DOHH2 (cell line): Measurements from ENCODE around the gene SMIM45.

Experiments
- H3F3A ChIP-seq: fragments of 200-600 bp; sonication (generic), shearing (Covaris generic); 2 replicates; pipeline ENCODE4 v1.6.0; 2016; ENCODE audit warnings: antibody characterized with exemption, mild to moderate bottlenecking; ENCODE audit not compliant: control insufficient read depth, insufficient read depth
- H3K27ac ChIP-seq: fragments of 200-600 bp; sonication (generic); 2 replicates; pipeline ENCODE4 v1.5.1; 2014; ENCODE audit warnings: low read depth, mild to moderate bottlenecking, low read length, moderate library complexity
- H3K27me3 ChIP-seq: fragments of 200-600 bp; sonication (generic); 2 replicates; pipeline ENCODE4 v1.6.1; 2014; ENCODE audit warnings: mild to moderate bottlenecking, low read length, mixed read lengths; ENCODE audit not compliant: control insufficient read depth
- H3K36me3 ChIP-seq: fragments of 200-600 bp; sonication (generic); 2 replicates; pipeline ENCODE4 v1.6.1; 2014; ENCODE audit warnings: mild to moderate bottlenecking, low read length, moderate library complexity, mixed read lengths; ENCODE audit not compliant: control insufficient read depth
- H3K4me1 ChIP-seq: fragments of 200-600 bp; sonication (generic); 2 replicates; pipeline ENCODE4 v1.6.1; 2014; ENCODE audit warnings: mild to moderate bottlenecking, low read length, mixed read lengths; ENCODE audit not compliant: control insufficient read depth
- H3K4me2 ChIP-seq: fragments of 200-600 bp; sonication (generic); 2 replicates; pipeline ENCODE4 v1.6.0; 2014; ENCODE audit warnings: mild to moderate bottlenecking, low read length, moderate library complexity
- H3K4me3 ChIP-seq: fragments of 200-600 bp; sonication (generic); 2 replicates; pipeline ENCODE4 v1.5.1; 2014; ENCODE audit warnings: mild to moderate bottlenecking, low read length, mixed read lengths
- H3K79me2 ChIP-seq: fragments of 200-600 bp; sonication (generic); 2 replicates; pipeline ENCODE4 v1.6.1; 2014; ENCODE audit warnings: mild to moderate bottlenecking, low read length, mixed read lengths; ENCODE audit not compliant: control insufficient read depth
- H3K9me2 ChIP-seq: fragments of 200-600 bp; sonication (generic); replicated peaks from 2 replicates; pipeline ENCODE4 v1.6.1; 2014; ENCODE audit warnings: mild to moderate bottlenecking, low read length, mixed read lengths; ENCODE audit not compliant: control insufficient read depth
- H3K9me3 ChIP-seq: fragments of 200-600 bp; sonication (generic); 2 replicates; pipeline ENCODE4 v1.6.1; 2014; ENCODE audit warnings: antibody characterized with exemption, low read length, mixed read lengths; ENCODE audit not compliant: control insufficient read depth, insufficient read depth
- H4K20me1 ChIP-seq: fragments of 200-600 bp; sonication (generic); 2 replicates; pipeline ENCODE4 v1.6.0; 2014; ENCODE audit warnings: low read depth, mild to moderate bottlenecking, antibody characterized with exemption, low read length, moderate library complexity; ENCODE audit not compliant: control insufficient read depth, insufficient read depth
- EZH2phosphoT487 ChIP-seq: fragments of 200-600 bp; sonication (generic); IDR thresholded peaks from 2 replicates; pipeline ENCODE4 v1.6.1; 2017; ENCODE audit warnings: borderline replicate concordance, mild to moderate bottlenecking, antibody characterized with exemption, low read length, moderate library complexity, mixed read lengths
- TF ChIP-seq, protein P1 (sequence below): fragments of 200-600 bp; sonication (generic); IDR thresholded peaks from one replicate; pipeline ENCODE4 v1.5.1; 2014; ENCODE audit warnings: antibody characterized with exemption, mild to moderate bottlenecking, low read depth, low read length; ENCODE audit not compliant: poor library complexity, severe bottlenecking

The SMIM45 gene

DNA sequence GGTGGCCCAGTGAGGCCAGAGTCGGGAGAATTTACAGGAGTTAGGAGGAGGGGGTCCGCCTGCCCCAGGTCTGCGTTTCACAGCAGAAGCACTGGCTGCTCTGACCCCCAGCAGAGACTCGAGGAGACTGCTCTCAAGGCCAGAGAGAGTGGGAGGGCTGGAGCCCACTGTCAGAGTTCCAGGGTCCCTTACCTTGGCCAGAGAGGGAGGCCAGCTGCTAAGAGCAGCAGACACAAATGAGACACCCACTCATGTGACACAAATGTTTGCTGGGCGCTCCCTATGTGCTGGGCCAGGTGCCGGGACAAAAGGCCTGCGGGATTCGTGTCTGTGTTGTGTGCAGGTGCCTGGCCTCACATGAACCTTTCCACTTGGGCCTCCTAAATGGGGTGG is 22.5 kb upstream of the SMIM45 start:
- H3K27ac ChIP-seq = peak overlapping the region; percentile 86
- 0 out of 2 replicates have a peak, but pooled peaks cover 3% of the 10 kb centered on the region for H4K20me1 ChIP-seq
- no peaks in the 10 kb centered on the region for H3K27me3 ChIP-seq
- peaks cover 47% of the 10 kb centered on the region for H3K36me3 ChIP-seq
- H3K9me2 ChIP-seq = no peaks in the 10 kb centered on the region
- peak overlapping the region; percentile 16; the same call in 1 of the 2 replicates for H3K4me3 ChIP-seq
- peak overlapping the region; percentile 85 for H3K4me2 ChIP-seq
- H3K79me2 ChIP-seq = peaks cover 36% of the 10 kb centered on the region
- H3K4me1 ChIP-seq = peaks cover 89% of the 10 kb centered on the region
- H3K9me3 ChIP-seq = no peaks in the 10 kb centered on the region
- no peak for TF ChIP-seq EZH2phosphoT487
- TF ChIP-seq, protein P1, sequence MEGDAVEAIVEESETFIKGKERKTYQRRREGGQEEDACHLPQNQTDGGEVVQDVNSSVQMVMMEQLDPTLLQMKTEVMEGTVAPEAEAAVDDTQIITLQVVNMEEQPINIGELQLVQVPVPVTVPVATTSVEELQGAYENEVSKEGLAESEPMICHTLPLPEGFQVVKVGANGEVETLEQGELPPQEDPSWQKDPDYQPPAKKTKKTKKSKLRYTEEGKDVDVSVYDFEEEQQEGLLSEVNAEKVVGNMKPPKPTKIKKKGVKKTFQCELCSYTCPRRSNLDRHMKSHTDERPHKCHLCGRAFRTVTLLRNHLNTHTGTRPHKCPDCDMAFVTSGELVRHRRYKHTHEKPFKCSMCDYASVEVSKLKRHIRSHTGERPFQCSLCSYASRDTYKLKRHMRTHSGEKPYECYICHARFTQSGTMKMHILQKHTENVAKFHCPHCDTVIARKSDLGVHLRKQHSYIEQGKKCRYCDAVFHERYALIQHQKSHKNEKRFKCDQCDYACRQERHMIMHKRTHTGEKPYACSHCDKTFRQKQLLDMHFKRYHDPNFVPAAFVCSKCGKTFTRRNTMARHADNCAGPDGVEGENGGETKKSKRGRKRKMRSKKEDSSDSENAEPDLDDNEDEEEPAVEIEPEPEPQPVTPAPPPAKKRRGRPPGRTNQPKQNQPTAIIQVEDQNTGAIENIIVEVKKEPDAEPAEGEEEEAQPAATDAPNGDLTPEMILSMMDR = no peak
- peaks cover 36% of the 10 kb centered on the region for H3F3A ChIP-seq

DNA sequence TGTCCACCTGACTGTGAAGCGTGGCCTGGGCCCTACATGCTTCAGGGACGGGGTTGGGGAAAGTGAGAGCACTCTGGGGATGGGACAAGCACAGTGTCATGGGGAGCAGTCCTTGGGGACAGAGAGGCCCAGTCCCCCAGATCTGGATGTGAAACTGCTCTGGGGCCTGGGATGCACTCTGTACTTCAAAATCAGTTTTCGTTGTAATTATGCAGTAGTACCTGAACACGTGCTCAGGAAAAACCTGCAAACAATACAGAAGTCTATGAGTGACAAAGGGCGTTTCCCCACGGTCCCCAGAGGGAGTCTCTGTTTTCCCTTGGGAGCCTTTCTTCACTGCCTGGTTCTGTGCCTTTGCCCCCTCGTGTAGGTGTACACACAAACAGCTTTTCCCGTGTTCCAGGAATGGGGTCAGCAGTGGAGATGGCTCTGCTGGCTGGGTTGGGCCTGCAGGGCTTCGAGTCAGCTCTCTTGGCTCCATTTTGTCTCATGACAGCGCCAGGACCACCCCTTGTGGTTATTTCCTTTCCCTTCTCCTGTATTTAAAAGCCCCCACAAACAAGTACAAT is 20.2 kb upstream of the SMIM45 start:
- Histone ChIP-seq H3K9me3 (no peaks in the 10 kb centered on the region), H3F3A (peaks cover 46% of the 10 kb centered on the region), H4K20me1 (no peaks in the 10 kb centered on the region), H3K4me2 (peak overlapping the region; percentile 87), H3K4me1 (peaks cover 100% of the 10 kb centered on the region), H3K9me2 (no peaks in the 10 kb centered on the region), H3K36me3 (peaks cover 52% of the 10 kb centered on the region), H3K79me2 (peaks cover 29% of the 10 kb centered on the region), H3K27ac (peak overlapping the region; percentile 95), H3K4me3 (peak overlapping the region; percentile 52), H3K27me3 (no peaks in the 10 kb centered on the region)
- TF ChIP-seq EZH2phosphoT487 = no peak
- TF ChIP-seq, protein P1 = peak; percentile 52

DNA sequence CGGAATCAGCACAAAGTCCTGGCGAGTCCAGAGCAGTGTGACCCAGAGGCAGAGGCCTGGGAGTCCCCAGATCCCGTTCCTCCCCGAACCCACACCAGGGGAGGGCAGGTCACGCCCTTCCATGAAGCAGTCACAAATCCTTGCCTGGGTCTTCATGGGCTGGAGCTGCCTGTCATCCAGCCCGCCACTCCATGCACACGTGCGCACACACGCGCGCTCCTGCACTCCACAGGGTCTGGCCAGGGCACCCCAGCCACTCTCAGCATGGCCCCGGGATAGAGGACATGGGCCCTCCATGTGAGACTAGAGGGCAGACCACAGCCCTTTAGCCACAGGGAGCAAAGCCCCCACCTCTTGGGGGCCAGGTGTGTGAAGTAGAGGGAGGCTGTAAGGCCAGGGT is 19.6 kb upstream of the SMIM45 start:
- TF ChIP-seq, protein P1 = peak; percentile 13
- TF ChIP-seq EZH2phosphoT487 = no peak
- Histone ChIP-seq H3K27me3 (no peaks in the 10 kb centered on the region), H3K36me3 (peaks cover 58% of the 10 kb centered on the region), H3K79me2 (peaks cover 29% of the 10 kb centered on the region), H3F3A (peaks cover 52% of the 10 kb centered on the region), H3K4me3 (peak overlapping the region; percentile 52), H4K20me1 (no peaks in the 10 kb centered on the region), H3K9me2 (no peaks in the 10 kb centered on the region), H3K4me1 (peaks cover 100% of the 10 kb centered on the region), H3K27ac (peak overlapping the region; percentile 95), H3K9me3 (no peaks in the 10 kb centered on the region), H3K4me2 (peak overlapping the region; percentile 87)
